ENCODE results near the gene GPX2. TPM values are rescaled to one million over a fixed set of nuclear protein-coding genes. Genes with fewer than 3 reads are reported as not detected.

GPX2 gene
- total and polyA plus RNA-seq, 2 of the 4 experiments (the other 2 are of a cell fraction), result not detected

DNA sequence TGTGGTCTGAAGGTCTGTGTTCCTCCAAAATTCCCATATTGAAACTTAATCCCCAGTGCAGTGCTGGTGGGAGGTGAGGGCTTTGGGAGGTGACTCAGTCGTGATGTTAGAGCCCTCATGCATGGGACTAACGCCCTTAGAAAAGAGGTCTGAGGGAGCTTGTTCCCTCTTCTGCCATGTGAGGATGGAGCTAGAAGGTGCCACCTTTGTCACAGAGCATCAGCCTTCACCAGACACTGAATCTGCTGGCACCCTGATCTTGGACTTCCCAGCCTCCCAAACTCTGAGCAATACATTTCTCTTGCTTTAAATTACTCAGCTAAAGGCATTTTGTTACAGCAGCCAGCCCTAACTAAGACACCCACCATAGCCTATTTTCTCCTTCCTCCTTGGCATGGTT lies 15.7 kb upstream of the GPX2 start:
- Histone ChIP-seq H3K9me1 (ENCODE audit: insufficient read depth, low read length) (peaks cover 2% of the 10 kb centered on the region; the same call in 1 of the 2 replicates), H3K4me1 (ENCODE audit: control insufficient read depth, insufficient read depth, low read length) (no peaks in the 10 kb centered on the region), H3K56ac (ENCODE audit: extremely low read depth, insufficient read depth, low read length) (no peak overlapping the region), H3K18ac (ENCODE audit: low read depth, low read length) (no peak overlapping the region), H2BK120ac (ENCODE audit: low read depth, low read length) (no peak overlapping the region), H3K9ac (ENCODE audit: low read depth, low read length) (no peak overlapping the region), H2AK9ac (replicated peaks; ENCODE audit: low read depth, low read length, poor library complexity) (no peak overlapping the region), H3K79me1 (ENCODE audit: low read depth in 1 of 2, low read length in 2 of 2) (no peaks in the 10 kb centered on the region; a peak in 1 of 4 replicates), H2BK15ac (ENCODE audit: low read depth, low read length) (no peak overlapping the region), H2BK20ac (ENCODE audit: low read depth, low read length) (no peak overlapping the region), H3K36me3 (ENCODE audit: control insufficient read depth, insufficient read depth, low read length) (no peaks in the 10 kb centered on the region), H2BK5ac (ENCODE audit: low read depth, low read length, poor library complexity, severe bottlenecking) (no peak overlapping the region), H3K4ac (ENCODE audit: low read depth, low read length) (no peak overlapping the region), H3K27ac (ENCODE audit: insufficient read depth, low read length) (no peak overlapping the region), H3K14ac (replicated peaks; ENCODE audit: low read depth, low read length) (no peak overlapping the region), H3K4me3 (ENCODE audit: insufficient read depth, low read depth, low read length) (no peak overlapping the region), H3K9me3 (ENCODE audit: control insufficient read depth, insufficient read depth, low read length) (no peaks in the 10 kb centered on the region), H4K8ac (ENCODE audit: low read depth in 2 of 2, low read length in 2 of 2) (no peak overlapping the region), H3K23ac (ENCODE audit: low read depth, low read length) (no peak overlapping the region), H3K27me3 (ENCODE audit: control insufficient read depth, insufficient read depth, low read length) (no peaks in the 10 kb centered on the region), H4K91ac (ENCODE audit: insufficient read depth, low read depth, low read length) (no peak overlapping the region), H2AFZ (replicated peaks; ENCODE audit: low read length, poor library complexity) (no peak overlapping the region), H2AK5ac (ENCODE audit: low read depth, low read length) (no peak overlapping the region), H4K20me1 (ENCODE audit: insufficient read depth, low read length) (no peaks in the 10 kb centered on the region), H4K5ac (ENCODE audit: low read depth, low read length) (no peak overlapping the region), H3K4me2 (ENCODE audit: low read depth, low read length) (no peak overlapping the region)
- TF ChIP-seq CEBPB (IDR thresholded peaks at IDR 0.05; ENCODE audit: low read depth, low read length), result no peak
- no peak for TF ChIP-seq RAD21 (IDR thresholded peaks at IDR 0.05; ENCODE audit: low read length)
- no peak for TF ChIP-seq RCOR1 (IDR thresholded peaks at IDR 0.05; ENCODE audit: insufficient replicate concordance, low read length)
- TF ChIP-seq, protein P1, sequence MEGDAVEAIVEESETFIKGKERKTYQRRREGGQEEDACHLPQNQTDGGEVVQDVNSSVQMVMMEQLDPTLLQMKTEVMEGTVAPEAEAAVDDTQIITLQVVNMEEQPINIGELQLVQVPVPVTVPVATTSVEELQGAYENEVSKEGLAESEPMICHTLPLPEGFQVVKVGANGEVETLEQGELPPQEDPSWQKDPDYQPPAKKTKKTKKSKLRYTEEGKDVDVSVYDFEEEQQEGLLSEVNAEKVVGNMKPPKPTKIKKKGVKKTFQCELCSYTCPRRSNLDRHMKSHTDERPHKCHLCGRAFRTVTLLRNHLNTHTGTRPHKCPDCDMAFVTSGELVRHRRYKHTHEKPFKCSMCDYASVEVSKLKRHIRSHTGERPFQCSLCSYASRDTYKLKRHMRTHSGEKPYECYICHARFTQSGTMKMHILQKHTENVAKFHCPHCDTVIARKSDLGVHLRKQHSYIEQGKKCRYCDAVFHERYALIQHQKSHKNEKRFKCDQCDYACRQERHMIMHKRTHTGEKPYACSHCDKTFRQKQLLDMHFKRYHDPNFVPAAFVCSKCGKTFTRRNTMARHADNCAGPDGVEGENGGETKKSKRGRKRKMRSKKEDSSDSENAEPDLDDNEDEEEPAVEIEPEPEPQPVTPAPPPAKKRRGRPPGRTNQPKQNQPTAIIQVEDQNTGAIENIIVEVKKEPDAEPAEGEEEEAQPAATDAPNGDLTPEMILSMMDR (conservative IDR thresholded peaks at IDR 0.05; ENCODE audit: low read depth, low read length), result no peak
- no peak for TF ChIP-seq SMC3 (IDR thresholded peaks at IDR 0.05; ENCODE audit: low read depth, low read length)
- TF ChIP-seq RFX5 (IDR thresholded peaks at IDR 0.05; ENCODE audit: low read depth, low read length), result no peak
- TF ChIP-seq CHD1 (IDR thresholded peaks at IDR 0.05; ENCODE audit: low read depth, low read length), result no peak
- TF ChIP-seq FOS (IDR thresholded peaks at IDR 0.05; ENCODE audit: low read depth, low read length), result no peak
- no peak for TF ChIP-seq POLR2A (IDR thresholded peaks at IDR 0.05; ENCODE audit: low read depth, low read length)
- no peak for TF ChIP-seq NFE2L2 (IDR thresholded peaks at IDR 0.05; ENCODE audit: low read depth, low read length)
- no peak for TF ChIP-seq MAZ (IDR thresholded peaks at IDR 0.05; ENCODE audit: borderline replicate concordance, low read depth, low read length)
- no peak for TF ChIP-seq MAFK (IDR thresholded peaks at IDR 0.05; ENCODE audit: low read depth, low read length)
- no peak for TF ChIP-seq MXI1 (IDR thresholded peaks at IDR 0.05; ENCODE audit: borderline replicate concordance, low read depth, low read length)
- no CpG with 5 or more reads among the region's 2 CpGs for WGBS, 2 experiments (ENCODE audit: extremely low coverage in 2 of 2, insufficient read length in 1 of 2)
- no peak for DNase-seq
- intact Hi-C loops (cut with micrococcal nuclease) (no loop called here), in situ Hi-C loops (cut with MboI; ENCODE audit: low sequenced_read_pairs) (no loop called here), dilution Hi-C loops (cut with HindIII; ENCODE audit: low sequenced_read_pairs, unreplicated experiment) (no loop called here)
- BruUV-seq (replicated peaks), result no TSS peak
- POLR2A ChIA-PET (ENCODE audit: unreplicated experiment), result no interaction called here
- CTCF ChIA-PET, result no interaction called here
- ATAC-seq (ENCODE audit: low read depth), result no peak
